OCI-LY7 (cell line): Measurements from ENCODE around the gene CSNK1D. TPM values are rescaled to one million over a fixed set of nuclear protein-coding genes. Genes with fewer than 3 reads are reported as not detected.

Experiments used
- BruUV-seq: library from RNA; stranded (reverse); fragments of 400-500 nt; replicated peaks from 2 replicates; lab custom pipeline; 2021; lab: Mats Ljungman, UMichigan
- CTCF ChIA-PET: fragments of 300-600 bp; sonication (Branson Sonifier 250); formaldehyde crosslinking; loops from one replicate; lab custom pipeline; 2022; ENCODE audit warnings: antibody characterized with exemption; ENCODE audit not compliant: unreplicated experiment; lab: Charles Lee
- POLR2A ChIA-PET: fragments of 300-600 bp; sonication (Branson Sonifier 250); formaldehyde crosslinking; loops from one replicate; lab custom pipeline; 2022; ENCODE audit warnings: antibody characterized with exemption; lab: Charles Lee
- DNase-seq: peaks from one replicate; pipeline ENCODE4 v3.0.0-alpha.2; 2015; ENCODE audit warnings: low spot score
- H2AFZ ChIP-seq: fragments of 200-600 bp; sonication (generic), shearing (Covaris generic); 2 replicates; pipeline ENCODE4 v1.6.1; 2014; ENCODE audit warnings: mild to moderate bottlenecking, antibody characterized with exemption, low read length, moderate library complexity
- H3K27ac ChIP-seq: fragments of 200-600 bp; sonication (generic); 2 replicates; pipeline ENCODE4 v1.5.1; 2014; ENCODE audit warnings: mixed run types, low read depth, mild to moderate bottlenecking, moderate library complexity, low read length, inconsistent platforms; ENCODE audit not compliant: poor library complexity, severe bottlenecking
- H3K36me3 ChIP-seq: fragments of 200-600 bp; sonication (generic); 2 replicates; pipeline ENCODE4 v1.6.1; 2014; ENCODE audit warnings: mild to moderate bottlenecking, antibody characterized with exemption, low read length, moderate library complexity, mixed read lengths; ENCODE audit not compliant: insufficient read depth
- H3K4me1 ChIP-seq: fragments of 200-600 bp; sonication (generic); 2 replicates; pipeline ENCODE4 v1.5.1; 2014; ENCODE audit warnings: mild to moderate bottlenecking, low read length; ENCODE audit not compliant: insufficient read depth, poor library complexity, severe bottlenecking
- H3K4me2 ChIP-seq: fragments of 200-600 bp; sonication (generic); 2 replicates; pipeline ENCODE4 v1.6.1; 2014; ENCODE audit warnings: mild to moderate bottlenecking, low read length
- H3K4me3 ChIP-seq: fragments of 200-600 bp; sonication (generic); 2 replicates; pipeline ENCODE4 v1.5.1; 2014; ENCODE audit warnings: mild to moderate bottlenecking, low read depth, low read length; ENCODE audit not compliant: poor library complexity, severe bottlenecking
- H3K79me2 ChIP-seq: fragments of 200-600 bp; sonication (generic); 2 replicates; pipeline ENCODE4 v1.6.1; 2016; ENCODE audit warnings: low read depth, mild to moderate bottlenecking, low read length, moderate library complexity, mixed read lengths; ENCODE audit not compliant: insufficient read depth
- H3K9me2 ChIP-seq: fragments of 200-600 bp; sonication (generic); 2 replicates; pipeline ENCODE4 v1.6.1; 2016; ENCODE audit warnings: mild to moderate bottlenecking, low read length, mixed read lengths; ENCODE audit not compliant: insufficient read depth
- H3K9me3 ChIP-seq: fragments of 200-600 bp; sonication (generic); 2 replicates; pipeline ENCODE4 v1.6.1; 2014; ENCODE audit warnings: mild to moderate bottlenecking, mixed run types, low read length, mixed read lengths
- H4K20me1 ChIP-seq: fragments of 200-600 bp; sonication (generic); 2 replicates; pipeline ENCODE4 v1.6.1; 2014; ENCODE audit warnings: mild to moderate bottlenecking, antibody characterized with exemption, low read length, moderate library complexity, mixed read lengths; ENCODE audit not compliant: insufficient read depth
- CTCF ChIP-seq: fragments of 200-600 bp; sonication (generic); conservative IDR thresholded peaks from 2 replicates; pipeline ENCODE4 v1.5.1; 2014; ENCODE audit warnings: mild to moderate bottlenecking, antibody characterized with exemption, low read length, moderate library complexity, mixed read lengths
- EZH2phosphoT487 ChIP-seq: fragments of 200-600 bp; sonication (generic); IDR thresholded peaks from 2 replicates; pipeline ENCODE4 v1.6.1; 2018; ENCODE audit warnings: low read depth, borderline replicate concordance, mild to moderate bottlenecking, mixed run types, antibody characterized with exemption, low read length, moderate library complexity, mixed read lengths
- intact Hi-C: fragments of 100-400 bp; cut with micrococcal nuclease; formaldehyde crosslinking; loops from one replicate; pipeline ENCODE4 v1.10.0; 2022; ENCODE audit not compliant: unreplicated experiment
- total RNA-seq, 2 experiments: library from RNA; depleted of rRNA in 1 of 2; stranded (reverse); fragments of >200 nt in 1 of 2; shearing (Covaris generic) in 1 of 2; gene quantifications; 2 replicates each; pipeline ENCODE4 v1.2.3, GENCODE V29; 2014 to 2022

Gene CSNK1D
- total RNA-seq, 2 experiments from 2014 or later = 53.0 to 181 TPM

- CTCF ChIA-PET = no interaction called here
- Histone ChIP-seq H3K4me3 (no peak overlapping the region), H3K27ac (no peak overlapping the region), H3K9me3 (no peaks in the 10 kb centered on the region), H3K79me2 (no peaks in the 10 kb centered on the region), H3K36me3 (no peaks in the 10 kb centered on the region), H4K20me1 (no peaks in the 10 kb centered on the region), H3K4me2 (no peak overlapping the region), H3K9me2 (no peaks in the 10 kb centered on the region), H3K4me1 (peaks cover 6% of the 10 kb centered on the region), H2AFZ (no peak overlapping the region)
- BruUV-seq = no TSS peak
- no peak for DNase-seq
- POLR2A ChIA-PET = interaction anchor here (0.6 kb wide), 1 partner anchor 29 kb away, joined by 5 read pairs; no protein-coding TSS in a partner anchor
- TF ChIP-seq EZH2phosphoT487 (no peak), CTCF (no peak)
- intact Hi-C loops = no loop called here
Measured at GRCh38 chr17:82285141-82285540, 11.6 kb upstream of the CSNK1D start.

GRCh38 chr17:82283208-82283749, 9.8 kb upstream of the CSNK1D start:
- POLR2A ChIA-PET = interaction anchor here (1.1 kb wide), 1 partner anchor 9 kb away, joined by 4 read pairs; no protein-coding TSS in a partner anchor
- Histone ChIP-seq H3K79me2 (no peaks in the 10 kb centered on the region), H2AFZ (no peak overlapping the region), H3K4me2 (no peak overlapping the region), H3K4me1 (peaks cover 6% of the 10 kb centered on the region), H3K27ac (no peak overlapping the region), H3K36me3 (no peaks in the 10 kb centered on the region), H3K9me2 (no peaks in the 10 kb centered on the region), H4K20me1 (no peaks in the 10 kb centered on the region), H3K4me3 (no peak overlapping the region), H3K9me3 (no peaks in the 10 kb centered on the region)
- CTCF ChIA-PET = no interaction called here
- intact Hi-C loops = no loop called here
- BruUV-seq = no TSS peak
- TF ChIP-seq EZH2phosphoT487 (no peak), CTCF (no peak)
- no peak for DNase-seq

GRCh38 chr17:82282239-82283207, 9.0 kb upstream of the CSNK1D start:
- Histone ChIP-seq H3K36me3 (no peaks in the 10 kb centered on the region), H3K4me1 (peaks cover 6% of the 10 kb centered on the region), H4K20me1 (no peaks in the 10 kb centered on the region), H3K27ac (no peak overlapping the region), H3K9me3 (no peaks in the 10 kb centered on the region), H3K4me2 (no peak overlapping the region), H3K9me2 (no peaks in the 10 kb centered on the region), H2AFZ (no peak overlapping the region), H3K79me2 (no peaks in the 10 kb centered on the region), H3K4me3 (no peak overlapping the region)
- TF ChIP-seq EZH2phosphoT487 = no peak
- TF ChIP-seq CTCF = no peak
- no TSS peak for BruUV-seq
- intact Hi-C loops = no loop called here
- ChIA-PET CTCF (no interaction called here), POLR2A (no interaction called here)
- no peak for DNase-seq
